SIG-M5 (cell line): ENCODE results near the gene PLP1.

Experiments
- DNase-seq: peaks from one replicate; lab custom pipeline; 2025; lab: John Stamatoyannopoulos, UW

The PLP1 gene

GRCh38 chrX:103830848-103831247 lies 54.2 kb downstream of the PLP1 start:
- DNase-seq: no peak

- no peak for DNase-seq
Measured at GRCh38 chrX:103831342-103831802, 54.7 kb downstream of the PLP1 start.

GRCh38 chrX:103831803-103832544 lies 55.3 kb downstream of the PLP1 start, which contains the start of gene RAB9B:
RAB9B (minus strand) TSS chrX:103832257; CDS start chrX:103825784, 6,473 bp downstream.
- DNase-seq: no peak

GRCh38 chrX:103839404-103839803 lies 62.8 kb downstream of the PLP1 start:
- no peak for DNase-seq
